Stomach (tissue), 9 donors: ENCODE results near the gene SLC25A23. TPM values are rescaled to one million over a fixed set of nuclear protein-coding genes. Genes with fewer than 3 reads are reported as not detected.

Source experiments
- DNase-seq, 2 donors: peaks; one replicate each; pipeline versions ENCODE4 v3.0.0 to v3.0.0-alpha.2; 2013 to 2019
- H3K27ac ChIP-seq, 5 donors: fragments of 200-600 bp in 4 of 5; sonication (generic) in 4 of 5; one replicate each; pipeline ENCODE4 v1.5.1; 2013 to 2019; ENCODE audit warnings: mild to moderate bottlenecking in 1 of 5, moderate library complexity in 1 of 5
- H3K27me3 ChIP-seq, 3 donors: fragments of 200-600 bp; sonication (generic); one replicate each; pipeline ENCODE4 v1.5.1; 2017 to 2019; ENCODE audit warnings: mixed run types in 1 of 3
- H3K36me3 ChIP-seq, 4 donors: fragments of 200-600 bp; sonication (generic); 1 replicate in 3 of 4; 2 replicates in 1 of 4; pipeline ENCODE4 v1.5.1; 2016 to 2019
- H3K4me1 ChIP-seq, 4 donors: fragments of 200-600 bp; sonication (generic); one replicate each; pipeline ENCODE4 v1.5.1; 2016 to 2019
- H3K4me3 ChIP-seq, 4 donors: fragments of 200-600 bp; sonication (generic) in 3 of 4; one replicate each; pipeline ENCODE4 v1.5.1; 2016 to 2019; ENCODE audit warnings: mild to moderate bottlenecking in 1 of 4
- H3K9me3 ChIP-seq, 4 donors: fragments of 200-600 bp; sonication (generic); one replicate each; pipeline ENCODE4 v1.5.1; 2016 to 2019
- CTCF ChIP-seq, 7 experiments: fragments of 450-650 bp in 4 of 7; fragments of 200-600 bp in 3 of 7; sonication (generic) in 3 of 7; IDR thresholded peaks; one replicate each; pipeline ENCODE4 v1.5.1; 2016 to 2019; ENCODE audit warnings: antibody characterized with exemption in 7 of 7, control low read depth in 2 of 7, mild to moderate bottlenecking in 1 of 7
- EP300 ChIP-seq: sonication (generic); formaldehyde crosslinking; IDR thresholded peaks from one replicate; pipeline ENCODE4 v1.6.1; 2017; ENCODE audit warnings: antibody characterized with exemption
- POLR2A ChIP-seq, 4 donors: fragments of 450-650 bp; IDR thresholded peaks; one replicate each; pipeline ENCODE4 v1.6.1; 2016; ENCODE audit warnings: antibody characterized with exemption in 4 of 4, control low read depth in 2 of 4, mild to moderate bottlenecking in 1 of 4, moderate library complexity in 1 of 4
- POLR2AphosphoS5 ChIP-seq, 3 donors: sonication (generic); formaldehyde crosslinking; IDR thresholded peaks; one replicate each; pipeline ENCODE4 v1.6.1; 2016; ENCODE audit warnings: antibody characterized with exemption in 3 of 3
- WGBS, 5 donors: extraction: QIAGEN DNeasy Blood & Tissue Kit in 3 of 5; methylation state at CpG; one replicate each; pipeline versions ENCODE4 v1.1.5 to v1.1.7; 2013 to 2018; 5-methylcytosine and 5-hydroxymethylcytosine counted together
- intact Hi-C: fragments of 100-400 bp; cut with DNase I; formaldehyde crosslinking; loops from one replicate; pipeline ENCODE4 v1.15.1; 2023; ENCODE audit warnings: low total_unique reads
- polyA plus RNA-seq, 3 donors: library from polyadenylated mRNA; stranded (reverse); fragments of 200-250 nt; gene quantifications; one replicate each; pipeline ENCODE4 v1.2.3, GENCODE V29; 2013
- total RNA-seq, 5 donors: library from RNA; depleted of rRNA; stranded (reverse); fragments of >200 nt; gene quantifications; one replicate each; pipeline versions ENCODE4 v1.1.0 to v1.2.3, GENCODE V29; 2014 to 2016
- donor health status: healthy with polysubstance abuse.
- donor health status: Bipolar disorder and iron deficiency.
- donor health status: healthy.

Gene SLC25A23
- total and polyA plus RNA-seq, 8 donors = 20.7 to 191 (median 38.3) TPM

GRCh38 chr19:6455924-6456323, 3.7 kb downstream of the SLC25A23 start:
- peaks cover 8 to 31% (median 21%) of the 10 kb centered on the region in 4 donors for H3K4me1 ChIP-seq
- peaks cover 4 to 17% (median 13%) of the 10 kb centered on the region in 4 donors for H3K9me3 ChIP-seq
- 89 to 98% (median 94%) methylated on average over 15 of the region's 15 CpGs for WGBS, 5 donors
- peaks cover 8 to 65% (median 58%) of the 10 kb centered on the region in 4 donors for H3K36me3 ChIP-seq
- H3K4me3 ChIP-seq = no peak overlapping the region
- H3K27me3 ChIP-seq = peaks cover 0 to 8% (median 0%) of the 10 kb centered on the region in 3 donors
- TF ChIP-seq POLR2AphosphoS5 (IDR thresholded peaks at IDR 0.05) (no peak), EP300 (no peak)
- intact Hi-C loops = no loop called here
- H3K27ac ChIP-seq = no peak overlapping the region
- no peak for DNase-seq

- Histone ChIP-seq H3K9me3 (peaks cover 4 to 17% (median 13%) of the 10 kb centered on the region in 4 donors), H3K4me3 (no peak overlapping the region), H3K4me1 (peaks cover 6 to 16% (median 11%) of the 10 kb centered on the region in 4 donors), H3K36me3 (peaks cover 8 to 78% (median 65%) of the 10 kb centered on the region in 4 donors), H3K27ac (no peak overlapping the region), H3K27me3 (peaks cover 0 to 2% (median 0%) of the 10 kb centered on the region in 3 donors)
- no peak for DNase-seq
- intact Hi-C loops = no loop called here
- TF ChIP-seq EP300 (no peak), POLR2A (IDR thresholded peaks at IDR 0.05) (no peak), POLR2AphosphoS5 (IDR thresholded peaks at IDR 0.05) (no peak), CTCF (IDR thresholded peaks at IDR 0.05) (no peak)
- 93 to 99% (median 98%) methylated on average over 10 to 11 of the region's 11 CpGs for WGBS, 5 donors
Observed at GRCh38 chr19:6453951-6454565, 5.5 kb downstream of the SLC25A23 start.

- intact Hi-C loops = no loop called here
- peaks cover 8 to 81% (median 66%) of the 10 kb centered on the region in 4 donors for H3K36me3 ChIP-seq
Observed at GRCh38 chr19:6452899-6453298, 6.7 kb downstream of the SLC25A23 start.

GRCh38 chr19:6452223-6452614, 7.4 kb downstream of the SLC25A23 start:
- Histone ChIP-seq H3K4me1 (no peaks in the 10 kb centered on the region), H3K36me3 (peaks cover 8 to 83% (median 67%) of the 10 kb centered on the region in 4 donors), H3K9me3 (peaks cover 4 to 17% (median 13%) of the 10 kb centered on the region in 4 donors), H3K27me3 (no peaks in the 10 kb centered on the region), H3K4me3 (no peak overlapping the region), H3K27ac (no peak overlapping the region)
- no peak for TF ChIP-seq EP300
- TF ChIP-seq POLR2A (IDR thresholded peaks at IDR 0.05) = no peak
- no peak for TF ChIP-seq CTCF (IDR thresholded peaks at IDR 0.05)
- no peak for TF ChIP-seq POLR2AphosphoS5 (IDR thresholded peaks at IDR 0.05)
- WGBS, 5 donors = 94 to 97% (median 96%) methylated on average over 19 of the region's 19 CpGs
- no peak for DNase-seq
- intact Hi-C loops = no loop called here

More at GRCh38 chr19:6452899-6453298, 6.7 kb downstream of the SLC25A23 start:
- no peak for TF ChIP-seq CTCF (IDR thresholded peaks at IDR 0.05)
- no peak for TF ChIP-seq POLR2AphosphoS5 (IDR thresholded peaks at IDR 0.05)
- no peak for TF ChIP-seq EP300
- H3K4me1 ChIP-seq = peaks cover 0 to 4% (median under 1%) of the 10 kb centered on the region in 4 donors
- H3K27ac ChIP-seq = no peak overlapping the region
- H3K4me3 ChIP-seq = no peak overlapping the region
- 92 to 100% (median 98%) methylated on average over 2 of the region's 2 CpGs for WGBS, 5 donors
- no peak for DNase-seq
- H3K27me3 ChIP-seq = no peaks in the 10 kb centered on the region
- H3K9me3 ChIP-seq = peaks cover 4 to 17% (median 13%) of the 10 kb centered on the region in 4 donors
